OCI-LY7 (cell line): ENCODE results near the gene PPAN. TPM values are rescaled to one million over a fixed set of nuclear protein-coding genes. Genes with fewer than 3 reads are reported as not detected.

ENCODE experiments used
- BruUV-seq: library from RNA; stranded (reverse); fragments of 400-500 nt; replicated peaks from 2 replicates; lab custom pipeline; 2021; lab: Mats Ljungman, UMichigan
- CTCF ChIA-PET: fragments of 300-600 bp; sonication (Branson Sonifier 250); formaldehyde crosslinking; loops from one replicate; lab custom pipeline; 2022; ENCODE audit warnings: antibody characterized with exemption; ENCODE audit not compliant: unreplicated experiment; lab: Charles Lee
- POLR2A ChIA-PET: fragments of 300-600 bp; sonication (Branson Sonifier 250); formaldehyde crosslinking; loops from one replicate; lab custom pipeline; 2022; ENCODE audit warnings: antibody characterized with exemption; lab: Charles Lee
- DNase-seq: peaks from one replicate; pipeline ENCODE4 v3.0.0-alpha.2; 2015; ENCODE audit warnings: low spot score
- H2AFZ ChIP-seq: fragments of 200-600 bp; sonication (generic), shearing (Covaris generic); 2 replicates; pipeline ENCODE4 v1.6.1; 2014; ENCODE audit warnings: mild to moderate bottlenecking, antibody characterized with exemption, low read length, moderate library complexity
- H3K27ac ChIP-seq: fragments of 200-600 bp; sonication (generic); 2 replicates; pipeline ENCODE4 v1.5.1; 2014; ENCODE audit warnings: mixed run types, low read depth, mild to moderate bottlenecking, moderate library complexity, low read length, inconsistent platforms; ENCODE audit not compliant: poor library complexity, severe bottlenecking
- H3K36me3 ChIP-seq: fragments of 200-600 bp; sonication (generic); 2 replicates; pipeline ENCODE4 v1.6.1; 2014; ENCODE audit warnings: mild to moderate bottlenecking, antibody characterized with exemption, low read length, moderate library complexity, mixed read lengths; ENCODE audit not compliant: insufficient read depth
- H3K4me1 ChIP-seq: fragments of 200-600 bp; sonication (generic); 2 replicates; pipeline ENCODE4 v1.5.1; 2014; ENCODE audit warnings: mild to moderate bottlenecking, low read length; ENCODE audit not compliant: insufficient read depth, poor library complexity, severe bottlenecking
- H3K4me2 ChIP-seq: fragments of 200-600 bp; sonication (generic); 2 replicates; pipeline ENCODE4 v1.6.1; 2014; ENCODE audit warnings: mild to moderate bottlenecking, low read length
- H3K4me3 ChIP-seq: fragments of 200-600 bp; sonication (generic); 2 replicates; pipeline ENCODE4 v1.5.1; 2014; ENCODE audit warnings: mild to moderate bottlenecking, low read depth, low read length; ENCODE audit not compliant: poor library complexity, severe bottlenecking
- H3K79me2 ChIP-seq: fragments of 200-600 bp; sonication (generic); 2 replicates; pipeline ENCODE4 v1.6.1; 2016; ENCODE audit warnings: low read depth, mild to moderate bottlenecking, low read length, moderate library complexity, mixed read lengths; ENCODE audit not compliant: insufficient read depth
- H3K9me2 ChIP-seq: fragments of 200-600 bp; sonication (generic); 2 replicates; pipeline ENCODE4 v1.6.1; 2016; ENCODE audit warnings: mild to moderate bottlenecking, low read length, mixed read lengths; ENCODE audit not compliant: insufficient read depth
- H3K9me3 ChIP-seq: fragments of 200-600 bp; sonication (generic); 2 replicates; pipeline ENCODE4 v1.6.1; 2014; ENCODE audit warnings: mild to moderate bottlenecking, mixed run types, low read length, mixed read lengths
- H4K20me1 ChIP-seq: fragments of 200-600 bp; sonication (generic); 2 replicates; pipeline ENCODE4 v1.6.1; 2014; ENCODE audit warnings: mild to moderate bottlenecking, antibody characterized with exemption, low read length, moderate library complexity, mixed read lengths; ENCODE audit not compliant: insufficient read depth
- CTCF ChIP-seq: fragments of 200-600 bp; sonication (generic); conservative IDR thresholded peaks from 2 replicates; pipeline ENCODE4 v1.5.1; 2014; ENCODE audit warnings: mild to moderate bottlenecking, antibody characterized with exemption, low read length, moderate library complexity, mixed read lengths
- EZH2phosphoT487 ChIP-seq: fragments of 200-600 bp; sonication (generic); IDR thresholded peaks from 2 replicates; pipeline ENCODE4 v1.6.1; 2018; ENCODE audit warnings: low read depth, borderline replicate concordance, mild to moderate bottlenecking, mixed run types, antibody characterized with exemption, low read length, moderate library complexity, mixed read lengths
- intact Hi-C: fragments of 100-400 bp; cut with micrococcal nuclease; formaldehyde crosslinking; loops from one replicate; pipeline ENCODE4 v1.10.0; 2022; ENCODE audit not compliant: unreplicated experiment
- total RNA-seq, 2 experiments: library from RNA; depleted of rRNA in 1 of 2; stranded (reverse); fragments of >200 nt in 1 of 2; shearing (Covaris generic) in 1 of 2; gene quantifications; 2 replicates each; pipeline ENCODE4 v1.2.3, GENCODE V29; 2014 to 2022

Gene PPAN
- total RNA-seq, 2 experiments from 2014 or later, result 77.1 to 116 TPM

DNA sequence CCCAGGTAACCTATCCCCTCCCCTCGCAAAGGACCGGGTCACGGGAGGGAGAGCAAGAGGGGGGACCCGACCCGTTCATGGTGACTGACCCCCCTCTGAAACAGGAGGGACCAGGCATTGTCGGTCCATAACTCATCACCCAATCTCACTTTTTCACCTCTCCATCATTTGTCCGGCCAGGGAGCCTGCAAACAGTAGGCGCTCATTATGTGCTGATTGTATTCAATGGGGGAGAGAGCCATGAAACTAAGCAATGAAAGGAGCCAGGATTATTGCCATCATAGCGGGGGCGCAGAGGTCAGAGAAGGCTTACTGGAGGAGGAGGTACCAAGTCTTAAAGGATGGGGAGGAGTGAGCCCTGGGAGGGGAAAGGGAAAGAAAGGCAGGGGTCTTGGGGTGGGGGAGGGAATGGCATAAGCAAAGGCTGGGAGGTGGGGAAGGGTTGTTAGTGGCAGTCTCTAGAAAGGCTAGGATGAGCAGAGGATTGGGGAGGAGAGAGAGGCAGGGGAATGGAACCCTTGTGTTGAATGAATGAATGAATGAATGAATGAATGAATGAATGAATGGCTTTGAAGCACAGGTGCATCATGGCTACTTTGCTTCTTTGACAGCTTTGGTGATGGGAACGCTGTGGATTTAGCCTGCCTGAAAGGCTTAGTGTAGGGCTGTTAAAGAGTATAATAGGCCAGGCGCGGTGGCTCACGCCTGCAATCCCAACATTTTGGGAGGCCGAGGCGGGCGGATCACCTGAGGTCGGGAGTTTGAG is 18.7 kb upstream of the PPAN start:
- intact Hi-C loops, result no loop called here
- DNase-seq, result no peak
- Histone ChIP-seq H3K4me1 (peaks cover 20% of the 10 kb centered on the region), H3K9me2 (no peaks in the 10 kb centered on the region), H3K27ac (no peak overlapping the region), H3K4me3 (peak overlapping the region; percentile 99), H4K20me1 (no peaks in the 10 kb centered on the region), H2AFZ (no peak overlapping the region; the same call in 1 of the 2 replicates), H3K4me2 (peak overlapping the region; percentile 97), H3K9me3 (no peaks in the 10 kb centered on the region), H3K79me2 (peaks cover 5% of the 10 kb centered on the region; the same call in 1 of the 2 replicates), H3K36me3 (0 out of 2 replicates have a peak, but pooled peaks cover 3% of the 10 kb centered on the region)
- ChIA-PET POLR2A (no interaction called here), CTCF (no interaction called here)
- TF ChIP-seq CTCF (no peak), EZH2phosphoT487 (no peak)
- no TSS peak for BruUV-seq

DNA sequence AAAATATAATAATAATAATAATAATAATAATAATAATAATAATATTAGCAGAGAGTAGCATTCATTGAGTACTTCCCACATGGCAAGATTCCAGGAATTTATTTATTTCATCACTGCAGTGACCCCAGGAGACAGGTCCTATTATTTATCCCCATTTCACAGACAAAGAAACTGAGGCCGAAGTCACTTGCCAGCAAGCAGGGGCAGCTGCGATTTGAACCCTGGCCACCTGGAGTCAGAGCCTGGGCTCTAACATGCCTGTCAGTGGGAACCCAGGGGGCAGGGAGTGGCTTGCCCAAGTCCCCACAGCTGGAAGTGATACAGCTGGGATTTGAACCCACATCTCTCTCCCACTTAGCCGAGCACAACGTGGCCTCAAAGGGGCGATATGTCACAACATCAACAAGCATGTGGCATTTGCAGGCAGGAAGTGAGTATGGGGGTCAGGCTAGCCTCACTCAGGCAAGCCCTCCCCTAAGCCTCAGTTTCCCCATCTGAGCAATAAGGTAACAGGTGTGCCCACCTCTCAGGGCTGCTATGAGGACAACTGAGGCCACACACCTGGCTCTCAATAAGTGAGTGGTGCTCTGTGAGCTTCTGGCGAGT is 17.1 kb upstream of the PPAN start:
- Histone ChIP-seq H2AFZ (no peak overlapping the region), H3K4me2 (no peak overlapping the region), H3K9me3 (no peaks in the 10 kb centered on the region), H3K9me2 (no peaks in the 10 kb centered on the region), H3K79me2 (peaks cover 5% of the 10 kb centered on the region; the same call in 1 of the 2 replicates), H3K4me1 (peaks cover 21% of the 10 kb centered on the region), H3K36me3 (peaks cover 9% of the 10 kb centered on the region), H3K4me3 (no peak overlapping the region), H3K27ac (no peak overlapping the region), H4K20me1 (no peaks in the 10 kb centered on the region)
- intact Hi-C loops, result no loop called here
- no peak for DNase-seq
- ChIA-PET CTCF (no interaction called here), POLR2A (no interaction called here)
- BruUV-seq, result no TSS peak
- TF ChIP-seq EZH2phosphoT487, result no peak

GRCh38 chr19:10089801-10090375 is 16.3 kb upstream of the PPAN start:
- Histone ChIP-seq H4K20me1 (no peaks in the 10 kb centered on the region), H3K9me2 (no peaks in the 10 kb centered on the region), H2AFZ (no peak overlapping the region), H3K36me3 (peaks cover 9% of the 10 kb centered on the region), H3K9me3 (no peaks in the 10 kb centered on the region), H3K4me1 (peaks cover 21% of the 10 kb centered on the region), H3K27ac (no peak overlapping the region), H3K4me2 (no peak overlapping the region), H3K4me3 (no peak overlapping the region), H3K79me2 (peaks cover 5% of the 10 kb centered on the region; the same call in 1 of the 2 replicates)
- CTCF ChIA-PET, result no interaction called here
- no peak for DNase-seq
- no peak for TF ChIP-seq EZH2phosphoT487
- TF ChIP-seq CTCF, result no peak
- intact Hi-C loops, result no loop called here
- BruUV-seq, result no TSS peak
- POLR2A ChIA-PET, result no interaction called here
